ENCODE results near the gene CCDC71. TPM values are rescaled to one million over a fixed set of nuclear protein-coding genes. Genes with fewer than 3 reads are reported as not detected.
A peak's percentile ranks its signal among the peaks of the same experiment; 100 is the strongest.

Gene CCDC71
- total and polyA plus RNA-seq, 2 donors: 15.5 to 19.4 TPM

GRCh38 chr3:49124991-49125670 lies 41.0 kb downstream of the CCDC71 start:
- Histone ChIP-seq H3K4me1 (ENCODE audit: control insufficient read depth in 2 of 2, insufficient read depth in 2 of 2, low read length in 2 of 2) (peaks cover 5 to 14% of the 10 kb centered on the region in 2 donors), H3K36me3 (ENCODE audit: control insufficient read depth in 2 of 2, insufficient read depth in 2 of 2, low read length in 1 of 2) (no peaks in the 10 kb centered on the region), H3K9me3 (ENCODE audit: control insufficient read depth in 2 of 2, insufficient read depth in 1 of 2, low read length in 1 of 2) (no peaks in the 10 kb centered on the region), H3K27me3 (ENCODE audit: control insufficient read depth in 2 of 2, insufficient read depth in 1 of 2, low read length in 1 of 2) (no peaks in the 10 kb centered on the region), H3K27ac (ENCODE audit: low read depth in 1 of 2, low read length in 1 of 2) (no peak overlapping the region), H3K4me3 (ENCODE audit: low read length in 2 of 2) (no peak overlapping the region)
- no peak for DNase-seq (ENCODE audit: low read depth in 6 of 9, low spot score in 9 of 9)
- 91% methylated on average over 14 of the region's 14 CpGs for WGBS

DNA sequence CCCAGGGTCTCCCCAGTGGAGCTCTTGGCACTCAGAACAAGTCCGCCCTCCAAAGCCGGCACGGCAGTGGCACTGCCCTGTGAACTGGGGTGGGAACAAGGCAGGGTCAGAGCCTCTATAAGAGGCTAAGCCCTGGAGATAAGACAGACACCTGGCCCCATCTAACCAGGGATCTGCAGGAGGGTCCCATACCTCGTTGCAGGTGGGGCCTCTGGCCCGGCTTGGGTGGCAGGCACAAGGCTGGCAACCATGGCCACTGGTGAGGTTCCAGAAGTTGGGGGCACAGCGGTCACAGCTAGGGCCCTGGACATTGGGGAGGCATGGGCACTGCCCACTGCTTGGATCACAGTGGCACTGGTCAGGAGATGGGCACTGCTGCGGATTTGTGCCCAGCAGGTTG lies 41.9 kb downstream of the CCDC71 start:
- H3K36me3 ChIP-seq (ENCODE audit: control insufficient read depth in 2 of 2, insufficient read depth in 2 of 2, low read length in 1 of 2): peaks cover 0 to under 1% of the 10 kb centered on the region in 2 donors
- 91% methylated on average over 7 of the region's 7 CpGs for WGBS
- DNase-seq (ENCODE audit: low read depth in 6 of 9, low spot score in 9 of 9): no peak
- H3K9me3 ChIP-seq (ENCODE audit: control insufficient read depth in 2 of 2, insufficient read depth in 1 of 2, low read length in 1 of 2): no peaks in the 10 kb centered on the region
- no peak overlapping the region for H3K27ac ChIP-seq (ENCODE audit: low read depth in 1 of 2, low read length in 1 of 2)
- H3K4me1 ChIP-seq (ENCODE audit: control insufficient read depth in 2 of 2, insufficient read depth in 2 of 2, low read length in 2 of 2): peaks cover 14 to 23% of the 10 kb centered on the region in 2 donors
- H3K27me3 ChIP-seq (ENCODE audit: control insufficient read depth in 2 of 2, insufficient read depth in 1 of 2, low read length in 1 of 2): no peaks in the 10 kb centered on the region
- H3K4me3 ChIP-seq (ENCODE audit: low read length in 2 of 2): no peak overlapping the region

DNA sequence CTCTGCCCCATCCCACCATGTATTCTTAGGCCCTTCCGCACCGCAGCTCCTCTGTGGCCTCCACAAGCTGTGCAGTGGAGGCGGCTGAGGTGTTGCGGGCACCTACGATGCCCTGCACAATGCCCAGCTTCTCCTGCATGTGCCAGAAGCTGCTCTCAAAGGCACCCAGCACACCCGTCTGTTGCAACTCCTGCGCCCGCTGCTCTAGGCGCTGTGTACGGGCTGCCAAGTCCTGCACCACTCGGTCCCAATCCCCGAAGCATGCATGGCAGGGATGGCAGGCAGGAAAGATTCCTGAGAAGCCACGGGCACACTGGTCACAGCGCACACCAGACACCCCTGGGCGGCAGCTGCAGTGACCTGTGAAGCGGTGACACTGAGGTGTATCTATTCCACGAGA lies 42.4 kb downstream of the CCDC71 start:
- H3K27ac ChIP-seq (ENCODE audit: low read depth in 1 of 2, low read length in 1 of 2): no peak overlapping the region

GRCh38 chr3:49122886-49123545 lies 43.1 kb downstream of the CCDC71 start:
- no peak overlapping the region for H3K27ac ChIP-seq (ENCODE audit: low read depth in 1 of 2, low read length in 1 of 2)
- 97% methylated on average over 17 of the region's 17 CpGs for WGBS
- no peak for DNase-seq (ENCODE audit: low read depth in 6 of 9, low spot score in 9 of 9)
- no peaks in the 10 kb centered on the region for H3K9me3 ChIP-seq (ENCODE audit: control insufficient read depth in 2 of 2, insufficient read depth in 1 of 2, low read length in 1 of 2)
- H3K36me3 ChIP-seq (ENCODE audit: control insufficient read depth in 2 of 2, insufficient read depth in 2 of 2, low read length in 1 of 2): peaks cover 9 to 12% of the 10 kb centered on the region in 2 donors
- peaks cover 16 to 25% of the 10 kb centered on the region in 2 donors for H3K4me1 ChIP-seq (ENCODE audit: control insufficient read depth in 2 of 2, insufficient read depth in 2 of 2, low read length in 2 of 2)
- no peaks in the 10 kb centered on the region for H3K27me3 ChIP-seq (ENCODE audit: control insufficient read depth in 2 of 2, insufficient read depth in 1 of 2, low read length in 1 of 2)
- H3K4me3 ChIP-seq (ENCODE audit: low read length in 2 of 2): no peak overlapping the region

More for the DNA sequence above, 42.4 kb downstream of the CCDC71 start:
- H3K9me3 ChIP-seq (ENCODE audit: control insufficient read depth in 2 of 2, insufficient read depth in 1 of 2, low read length in 1 of 2): no peaks in the 10 kb centered on the region
- peaks cover 16 to 25% of the 10 kb centered on the region in 2 donors for H3K4me1 ChIP-seq (ENCODE audit: control insufficient read depth in 2 of 2, insufficient read depth in 2 of 2, low read length in 2 of 2)
- H3K4me3 ChIP-seq (ENCODE audit: low read length in 2 of 2): no peak overlapping the region
- H3K36me3 ChIP-seq (ENCODE audit: control insufficient read depth in 2 of 2, insufficient read depth in 2 of 2, low read length in 1 of 2): peaks cover 4 to 6% of the 10 kb centered on the region in 2 donors
- H3K27me3 ChIP-seq (ENCODE audit: control insufficient read depth in 2 of 2, insufficient read depth in 1 of 2, low read length in 1 of 2): no peaks in the 10 kb centered on the region
- DNase-seq (ENCODE audit: low read depth in 6 of 9, low spot score in 9 of 9): no peak
- WGBS: 98% methylated on average over 17 of the region's 17 CpGs

GRCh38 chr3:49122451-49122850 lies 43.7 kb downstream of the CCDC71 start:
- Histone ChIP-seq H3K36me3 (ENCODE audit: control insufficient read depth in 2 of 2, insufficient read depth in 2 of 2, low read length in 1 of 2) (peaks cover 14 to 18% of the 10 kb centered on the region in 2 donors), H3K9me3 (ENCODE audit: control insufficient read depth in 2 of 2, insufficient read depth in 1 of 2, low read length in 1 of 2) (no peaks in the 10 kb centered on the region), H3K4me1 (ENCODE audit: control insufficient read depth in 2 of 2, insufficient read depth in 2 of 2, low read length in 2 of 2) (peaks cover 16 to 25% of the 10 kb centered on the region in 2 donors), H3K27me3 (ENCODE audit: control insufficient read depth in 2 of 2, insufficient read depth in 1 of 2, low read length in 1 of 2) (no peaks in the 10 kb centered on the region), H3K4me3 (ENCODE audit: low read length in 2 of 2) (no peak overlapping the region), H3K27ac (ENCODE audit: low read depth in 1 of 2, low read length in 1 of 2) (no peak overlapping the region)
- WGBS: 98% methylated on average over 7 of the region's 7 CpGs
- DNase-seq (ENCODE audit: low read depth in 6 of 9, low spot score in 9 of 9): no peak

DNA sequence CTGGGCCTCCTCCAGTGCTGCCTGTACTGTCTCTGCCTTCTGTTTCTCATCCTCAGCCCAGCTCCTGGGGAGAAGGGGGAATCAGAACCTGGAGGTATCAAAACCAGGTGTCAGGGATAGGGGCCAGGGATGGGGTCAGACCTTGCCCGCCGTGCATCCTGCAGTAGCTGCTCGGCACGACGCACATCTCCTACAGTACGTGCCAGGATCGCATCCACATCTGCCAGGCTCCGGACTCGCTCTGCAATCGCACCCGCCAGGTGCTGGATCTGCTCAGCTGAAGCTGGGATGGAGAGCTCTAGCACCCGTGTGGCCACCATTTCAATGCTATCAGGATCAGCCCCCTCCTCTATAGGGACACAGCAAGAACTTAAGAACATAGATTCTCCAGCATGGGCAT lies 44.1 kb downstream of the CCDC71 start:
- no peaks in the 10 kb centered on the region for H3K9me3 ChIP-seq (ENCODE audit: control insufficient read depth in 2 of 2, insufficient read depth in 1 of 2, low read length in 1 of 2)
- peaks cover 19 to 22% of the 10 kb centered on the region in 2 donors for H3K36me3 ChIP-seq (ENCODE audit: control insufficient read depth in 2 of 2, insufficient read depth in 2 of 2, low read length in 1 of 2)
- no peak for DNase-seq (ENCODE audit: low read depth in 6 of 9, low spot score in 9 of 9)
- H3K27ac ChIP-seq (ENCODE audit: low read depth in 1 of 2, low read length in 1 of 2): peak overlapping the region in 1 of 2 donors; percentile 97
- no peaks in the 10 kb centered on the region for H3K27me3 ChIP-seq (ENCODE audit: control insufficient read depth in 2 of 2, insufficient read depth in 1 of 2, low read length in 1 of 2)
- WGBS: 98% methylated on average over 12 of the region's 12 CpGs
- H3K4me3 ChIP-seq (ENCODE audit: low read length in 2 of 2): no peak overlapping the region
- peaks cover 16 to 25% of the 10 kb centered on the region in 2 donors for H3K4me1 ChIP-seq (ENCODE audit: control insufficient read depth in 2 of 2, insufficient read depth in 2 of 2, low read length in 2 of 2)

DNA sequence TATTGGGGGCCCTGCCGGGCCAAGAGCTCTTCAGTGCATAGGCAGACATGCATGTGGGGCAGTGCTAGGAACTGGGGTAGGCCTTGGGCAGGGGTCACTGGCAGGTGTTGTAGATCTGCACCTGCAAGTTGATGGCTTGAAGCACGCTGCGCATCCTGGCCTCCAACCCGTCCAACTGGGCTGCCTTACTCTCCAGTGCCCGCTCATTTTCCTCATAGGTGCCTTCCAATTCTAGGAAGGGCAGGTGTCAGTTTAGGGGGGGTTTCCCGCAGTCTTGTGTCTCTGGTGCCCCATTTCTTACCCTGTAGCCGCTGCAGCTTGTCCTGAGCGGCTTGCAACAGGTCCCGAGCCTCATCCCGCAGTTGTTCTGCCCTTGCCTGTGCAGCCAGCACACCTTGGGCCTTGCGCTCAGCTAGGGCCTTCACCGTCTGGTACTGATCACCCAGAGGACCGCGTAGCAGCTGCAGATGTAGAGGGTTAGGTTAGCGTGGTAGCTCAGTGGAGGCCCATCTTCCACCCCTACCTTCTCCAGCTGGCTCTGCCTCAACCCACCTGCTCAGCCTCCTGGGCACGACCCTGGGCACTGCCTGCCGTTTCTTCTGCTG lies 44.9 kb downstream of the CCDC71 start:
- Histone ChIP-seq H3K27me3 (ENCODE audit: control insufficient read depth in 2 of 2, insufficient read depth in 1 of 2, low read length in 1 of 2) (no peaks in the 10 kb centered on the region), H3K4me1 (ENCODE audit: control insufficient read depth in 2 of 2, insufficient read depth in 2 of 2, low read length in 2 of 2) (peaks cover 16 to 25% of the 10 kb centered on the region in 2 donors), H3K36me3 (ENCODE audit: control insufficient read depth in 2 of 2, insufficient read depth in 2 of 2, low read length in 1 of 2) (peaks cover 26 to 30% of the 10 kb centered on the region in 2 donors), H3K4me3 (ENCODE audit: low read length in 2 of 2) (peak overlapping the region; percentile 90 to 98), H3K9me3 (ENCODE audit: control insufficient read depth in 2 of 2, insufficient read depth in 1 of 2, low read length in 1 of 2) (no peaks in the 10 kb centered on the region), H3K27ac (ENCODE audit: low read depth in 1 of 2, low read length in 1 of 2) (peak overlapping the region; percentile 96 to 97)
- peak in 2 of 9 donors; percentile 22 to 52 for DNase-seq (ENCODE audit: low read depth in 6 of 9, low spot score in 9 of 9)
- 72% methylated on average over 17 of the region's 17 CpGs for WGBS

DNA sequence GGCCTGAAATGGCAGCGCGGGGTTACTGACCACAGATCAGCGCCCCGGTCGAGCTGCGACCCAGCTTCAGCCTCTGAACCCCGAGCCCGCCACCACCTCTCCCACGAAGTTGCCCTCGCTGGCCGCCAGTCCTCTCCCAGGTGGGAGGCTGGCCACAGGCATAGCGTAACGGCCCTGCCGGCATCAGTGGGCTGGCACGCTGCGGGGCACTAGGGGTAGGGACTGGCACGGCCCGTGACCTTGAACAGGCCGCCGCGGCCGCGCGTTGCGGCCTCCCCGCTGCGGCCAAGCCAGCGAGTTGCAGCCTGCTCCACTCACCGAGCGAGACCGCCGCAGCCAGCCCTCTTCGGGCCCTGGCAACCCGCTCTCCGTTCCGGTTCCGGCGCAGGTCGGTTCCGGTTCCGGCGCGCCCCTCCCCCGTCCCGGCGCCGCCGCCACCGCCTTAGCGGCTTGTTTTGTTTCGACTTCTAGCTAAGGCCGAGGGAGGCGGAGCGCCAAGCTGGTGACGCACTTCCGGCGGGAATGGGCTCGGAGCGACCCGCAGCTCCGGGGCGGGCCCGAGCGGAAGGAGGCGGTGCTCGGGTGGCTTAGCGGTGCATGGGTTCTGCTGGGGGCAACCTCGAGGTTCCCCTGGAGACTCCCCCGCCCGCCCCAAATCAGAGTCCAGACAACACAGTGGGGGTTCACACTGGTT lies 45.5 kb downstream of the CCDC71 start, which contains the start of gene USP19:
Gene USP19 (minus strand): TSS at position 386 of the 694 bp plus-strand sequence. CDS start 1,678 bp downstream, outside the sequence.
- Histone ChIP-seq H3K9me3 (ENCODE audit: control insufficient read depth in 2 of 2, insufficient read depth in 1 of 2, low read length in 1 of 2) (no peaks in the 10 kb centered on the region), H3K4me1 (ENCODE audit: control insufficient read depth in 2 of 2, insufficient read depth in 2 of 2, low read length in 2 of 2) (peaks cover 16 to 25% of the 10 kb centered on the region in 2 donors), H3K36me3 (ENCODE audit: control insufficient read depth in 2 of 2, insufficient read depth in 2 of 2, low read length in 1 of 2) (peaks cover 33 to 37% of the 10 kb centered on the region in 2 donors), H3K4me3 (ENCODE audit: low read length in 2 of 2) (peak within 1 kb of the TSS; percentile 90 to 98), H3K27me3 (ENCODE audit: control insufficient read depth in 2 of 2, insufficient read depth in 1 of 2, low read length in 1 of 2) (no peaks in the 10 kb centered on the region), H3K27ac (ENCODE audit: low read depth in 1 of 2, low read length in 1 of 2) (peak within 1 kb of the TSS; percentile 96 to 97)
- peak; percentile 87 to 96 (median 89) for DNase-seq (ENCODE audit: low read depth in 6 of 9, low spot score in 9 of 9)
- whole genome bisulfite sequencing: 1% methylated on average over 70 of the region's 70 CpGs
